ENCODE measurements around the gene C10orf71. TPM values are rescaled to one million over a fixed set of nuclear protein-coding genes. Genes with fewer than 3 reads are reported as not detected.

Gene C10orf71
- total RNA-seq, 1 donor from 2014 or later, result not detected

DNA sequence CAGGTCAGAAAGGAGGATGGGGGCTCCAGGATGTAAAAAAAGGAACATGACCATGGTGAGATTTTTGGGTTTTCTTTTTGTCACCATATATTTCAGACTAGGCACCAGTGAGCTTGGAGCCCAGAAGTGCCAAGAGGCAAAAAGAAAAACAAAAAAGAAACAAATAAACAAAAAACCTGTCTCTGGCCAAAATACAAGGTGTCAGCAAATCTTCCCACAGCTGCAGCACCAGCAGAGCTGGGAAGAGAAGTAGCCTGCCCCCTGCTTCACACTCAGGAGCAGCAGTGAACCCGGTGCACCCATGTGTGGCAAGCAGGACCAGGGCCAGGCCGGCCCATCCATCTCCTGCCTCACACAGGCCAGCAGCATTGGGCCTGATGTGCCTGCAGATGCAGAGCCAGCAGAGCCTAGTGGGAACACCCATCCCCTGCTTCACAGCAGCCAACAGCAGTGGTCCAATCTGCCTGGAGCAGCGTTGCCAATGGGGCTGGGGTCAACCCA lies 34.7 kb upstream of the C10orf71 start:
- no peak overlapping the region for H3K9ac ChIP-seq (ENCODE audit: low read length)
- H3K4me2 ChIP-seq (ENCODE audit: low read length), result no peak overlapping the region
- Mint-ChIP-seq H3K27ac (ENCODE audit: unreplicated experiment) (no peak overlapping the region), H3K9me3 (ENCODE audit: unreplicated experiment) (peaks cover 15% of the 10 kb centered on the region), H3K4me1 (ENCODE audit: low read depth, unreplicated experiment) (no peaks in the 10 kb centered on the region), H3K27me3 (ENCODE audit: low read depth, unreplicated experiment) (peaks cover 9% of the 10 kb centered on the region), H3K36me3 (ENCODE audit: low read depth, unreplicated experiment) (no peaks in the 10 kb centered on the region), H3K4me3 (ENCODE audit: unreplicated experiment) (no peak overlapping the region)
- H3K27ac ChIP-seq (ENCODE audit: low read depth, low read length), result no peak overlapping the region
- FAIRE-seq, result no peak
- H3K9me3 ChIP-seq (ENCODE audit: insufficient read depth, low read depth, low read length), result peaks cover 2% of the 10 kb centered on the region
- no peaks in the 10 kb centered on the region for H3K27me3 ChIP-seq (ENCODE audit: insufficient read depth, low read length)
- H3K36me3 ChIP-seq (ENCODE audit: insufficient read depth, low read length), result no peaks in the 10 kb centered on the region
- TF ChIP-seq EZH2 (IDR thresholded peaks at IDR 0.05; ENCODE audit: insufficient read depth, low read length), result no peak
- TF ChIP-seq, protein P1, sequence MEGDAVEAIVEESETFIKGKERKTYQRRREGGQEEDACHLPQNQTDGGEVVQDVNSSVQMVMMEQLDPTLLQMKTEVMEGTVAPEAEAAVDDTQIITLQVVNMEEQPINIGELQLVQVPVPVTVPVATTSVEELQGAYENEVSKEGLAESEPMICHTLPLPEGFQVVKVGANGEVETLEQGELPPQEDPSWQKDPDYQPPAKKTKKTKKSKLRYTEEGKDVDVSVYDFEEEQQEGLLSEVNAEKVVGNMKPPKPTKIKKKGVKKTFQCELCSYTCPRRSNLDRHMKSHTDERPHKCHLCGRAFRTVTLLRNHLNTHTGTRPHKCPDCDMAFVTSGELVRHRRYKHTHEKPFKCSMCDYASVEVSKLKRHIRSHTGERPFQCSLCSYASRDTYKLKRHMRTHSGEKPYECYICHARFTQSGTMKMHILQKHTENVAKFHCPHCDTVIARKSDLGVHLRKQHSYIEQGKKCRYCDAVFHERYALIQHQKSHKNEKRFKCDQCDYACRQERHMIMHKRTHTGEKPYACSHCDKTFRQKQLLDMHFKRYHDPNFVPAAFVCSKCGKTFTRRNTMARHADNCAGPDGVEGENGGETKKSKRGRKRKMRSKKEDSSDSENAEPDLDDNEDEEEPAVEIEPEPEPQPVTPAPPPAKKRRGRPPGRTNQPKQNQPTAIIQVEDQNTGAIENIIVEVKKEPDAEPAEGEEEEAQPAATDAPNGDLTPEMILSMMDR (IDR thresholded peaks at IDR 0.05; ENCODE audit: insufficient read depth, low read depth, low read length), result no peak
- no peak overlapping the region for H3K4me3 ChIP-seq (ENCODE audit: insufficient read depth, low read depth, low read length)
- DNase-seq (ENCODE audit: low read depth), result no peak
- H3K4me1 ChIP-seq (ENCODE audit: insufficient read depth, low read length), result no peaks in the 10 kb centered on the region
- no peaks in the 10 kb centered on the region for H3K79me2 ChIP-seq (ENCODE audit: insufficient read depth, low read length)
- H4K20me1 ChIP-seq (ENCODE audit: insufficient read depth, low read length), result no peaks in the 10 kb centered on the region
- H2AFZ ChIP-seq (ENCODE audit: low read depth, low read length), result no peak overlapping the region

DNA sequence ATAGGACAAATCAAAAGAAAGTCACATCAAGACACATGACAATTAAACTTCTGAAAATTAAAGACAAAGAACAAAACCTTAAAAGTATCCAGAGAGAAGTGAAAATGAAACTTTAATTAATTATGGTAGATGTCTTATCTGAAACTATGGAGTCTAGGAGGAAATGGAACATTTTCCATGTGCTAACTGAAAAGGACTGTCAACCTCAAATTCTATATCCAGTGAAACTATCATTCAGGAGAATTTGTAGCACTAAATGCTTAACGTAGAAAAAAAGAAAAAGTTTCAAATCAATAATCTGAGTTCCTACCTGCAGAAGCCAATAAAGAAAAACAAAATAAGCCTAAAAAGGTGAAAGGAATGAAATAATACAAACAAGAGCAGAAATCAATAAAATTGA lies 33.1 kb upstream of the C10orf71 start:
- peaks cover 17% of the 10 kb centered on the region for H3K9me3 Mint-ChIP-seq (ENCODE audit: unreplicated experiment)
- no peaks in the 10 kb centered on the region for H3K4me1 ChIP-seq (ENCODE audit: insufficient read depth, low read length)
- FAIRE-seq, result no peak
- H3K79me2 ChIP-seq (ENCODE audit: insufficient read depth, low read length), result no peaks in the 10 kb centered on the region
- no peaks in the 10 kb centered on the region for H4K20me1 ChIP-seq (ENCODE audit: insufficient read depth, low read length)
- no peaks in the 10 kb centered on the region for H3K9me3 ChIP-seq (ENCODE audit: insufficient read depth, low read depth, low read length)
- peaks cover 6% of the 10 kb centered on the region for H3K27me3 Mint-ChIP-seq (ENCODE audit: low read depth, unreplicated experiment)
- H3K4me3 Mint-ChIP-seq (ENCODE audit: unreplicated experiment), result no peak overlapping the region
- DNase-seq (ENCODE audit: low read depth), result no peak
- H3K27ac Mint-ChIP-seq (ENCODE audit: unreplicated experiment), result no peak overlapping the region
- no peaks in the 10 kb centered on the region for H3K4me1 Mint-ChIP-seq (ENCODE audit: low read depth, unreplicated experiment)
- no peak overlapping the region for H3K27ac ChIP-seq (ENCODE audit: low read depth, low read length)
- H3K4me3 ChIP-seq (ENCODE audit: insufficient read depth, low read depth, low read length), result no peak overlapping the region
- no peak overlapping the region for H2AFZ ChIP-seq (ENCODE audit: low read depth, low read length)
- H3K27me3 ChIP-seq (ENCODE audit: insufficient read depth, low read length), result no peaks in the 10 kb centered on the region
- no peaks in the 10 kb centered on the region for H3K36me3 Mint-ChIP-seq (ENCODE audit: low read depth, unreplicated experiment)
- no peaks in the 10 kb centered on the region for H3K36me3 ChIP-seq (ENCODE audit: insufficient read depth, low read length)
- no peak overlapping the region for H3K4me2 ChIP-seq (ENCODE audit: low read length)
- no peak overlapping the region for H3K9ac ChIP-seq (ENCODE audit: low read length)
- no peak for TF ChIP-seq EZH2 (IDR thresholded peaks at IDR 0.05; ENCODE audit: insufficient read depth, low read length)
- TF ChIP-seq, protein P1 (IDR thresholded peaks at IDR 0.05; ENCODE audit: insufficient read depth, low read depth, low read length), result no peak

DNA sequence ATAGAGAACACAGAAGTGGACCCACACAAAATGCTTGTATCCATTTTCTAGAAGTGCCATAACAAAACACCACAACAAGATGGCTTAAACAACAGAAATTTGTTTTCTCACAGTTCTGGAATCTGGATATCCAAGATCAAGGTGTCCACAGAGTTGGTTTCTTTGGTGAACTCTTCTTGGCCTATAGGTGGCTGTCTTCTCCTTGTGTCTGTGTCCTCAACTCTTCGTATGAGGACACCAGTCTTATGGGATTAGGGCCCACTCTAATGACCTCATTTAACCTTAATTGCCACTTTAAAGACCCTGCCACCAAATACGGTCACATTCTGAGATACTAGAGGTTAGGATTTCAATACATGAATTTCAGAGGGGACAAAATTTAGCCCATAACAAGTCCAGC lies 30.8 kb upstream of the C10orf71 start:
- Mint-ChIP-seq H3K4me3 (ENCODE audit: unreplicated experiment) (no peak overlapping the region), H3K27ac (ENCODE audit: unreplicated experiment) (no peak overlapping the region), H3K4me1 (ENCODE audit: low read depth, unreplicated experiment) (peaks cover 6% of the 10 kb centered on the region), H3K9me3 (ENCODE audit: unreplicated experiment) (peaks cover 19% of the 10 kb centered on the region), H3K36me3 (ENCODE audit: low read depth, unreplicated experiment) (no peaks in the 10 kb centered on the region), H3K27me3 (ENCODE audit: low read depth, unreplicated experiment) (peaks cover 8% of the 10 kb centered on the region)
- Histone ChIP-seq H3K36me3 (ENCODE audit: insufficient read depth, low read length) (no peaks in the 10 kb centered on the region), H3K4me3 (ENCODE audit: insufficient read depth, low read depth, low read length) (no peak overlapping the region), H2AFZ (ENCODE audit: low read depth, low read length) (no peak overlapping the region), H3K27me3 (ENCODE audit: insufficient read depth, low read length) (no peaks in the 10 kb centered on the region), H3K27ac (ENCODE audit: low read depth, low read length) (no peak overlapping the region), H3K4me2 (ENCODE audit: low read length) (no peak overlapping the region), H4K20me1 (ENCODE audit: insufficient read depth, low read length) (no peaks in the 10 kb centered on the region), H3K9me3 (ENCODE audit: insufficient read depth, low read depth, low read length) (no peaks in the 10 kb centered on the region), H3K79me2 (ENCODE audit: insufficient read depth, low read length) (no peaks in the 10 kb centered on the region), H3K9ac (ENCODE audit: low read length) (no peak overlapping the region), H3K4me1 (ENCODE audit: insufficient read depth, low read length) (no peaks in the 10 kb centered on the region)
- DNase-seq (ENCODE audit: low read depth) (no peak), FAIRE-seq (no peak)
- TF ChIP-seq EZH2 (IDR thresholded peaks at IDR 0.05; ENCODE audit: insufficient read depth, low read length), result no peak
- TF ChIP-seq, protein P1 (IDR thresholded peaks at IDR 0.05; ENCODE audit: insufficient read depth, low read depth, low read length), result no peak

All from astrocyte (in vitro differentiated cells and primary cell).